HFF-Myc (cell line): Measurements from ENCODE around the gene SSNA1.

Source experiments
- DNase-seq: peaks from one replicate; pipeline ENCODE4 v3.0.0-alpha.2; 2011; ENCODE audit warnings: low read depth; ENCODE audit errors: extremely low read depth
- H3K4me3 ChIP-seq: replicated peaks from 2 replicates; pipeline ENCODE4 v1.5.1; 2011; ENCODE audit warnings: low read depth, mild to moderate bottlenecking, control low read depth, low read length
- CTCF ChIP-seq: IDR thresholded peaks from 2 replicates; pipeline ENCODE4 v1.5.1; 2012; ENCODE audit warnings: mild to moderate bottlenecking, low read depth, low read length, control low read depth; ENCODE audit errors: missing control alignments

SSNA1 gene

GRCh38 chr9:137141976-137142936 lies 46.2 kb upstream of the SSNA1 start:
- no peak for DNase-seq
- TF ChIP-seq CTCF = no peak
- no peak overlapping the region for H3K4me3 ChIP-seq

GRCh38 chr9:137143459-137143858 lies 45.0 kb upstream of the SSNA1 start:
- DNase-seq = no peak
- TF ChIP-seq CTCF = no peak

GRCh38 chr9:137145731-137146526 lies 42.5 kb upstream of the SSNA1 start:
- no peak for DNase-seq
- no peak for TF ChIP-seq CTCF
- H3K4me3 ChIP-seq = no peak overlapping the region

More at GRCh38 chr9:137143459-137143858, 45.0 kb upstream of the SSNA1 start:
- H3K4me3 ChIP-seq = no peak overlapping the region

GRCh38 chr9:137146527-137146918 lies 42.0 kb upstream of the SSNA1 start:
- TF ChIP-seq CTCF = no peak
- no peak overlapping the region for H3K4me3 ChIP-seq
- DNase-seq = no peak

GRCh38 chr9:137147091-137147792 lies 41.2 kb upstream of the SSNA1 start:
- DNase-seq = no peak
- no peak overlapping the region for H3K4me3 ChIP-seq
- no peak for TF ChIP-seq CTCF

- TF ChIP-seq CTCF = no peak
- no peak overlapping the region for H3K4me3 ChIP-seq
- no peak for DNase-seq
Measured at GRCh38 chr9:137147793-137148160, 40.7 kb upstream of the SSNA1 start.
